HTR-8/SVneo (cell line): ENCODE results near the gene PTPN14.
"Not testable (repeated sequence)": the region's sequence is repeated elsewhere in the genome, so short reads cannot be mapped to it uniquely, and the experiment has no call there.

Source experiments
- DNase-seq: peaks from one replicate; pipeline ENCODE4 v3.0.0; 2011; ENCODE audit warnings: low spot score, mixed read lengths; ENCODE audit not compliant: insufficient read length
- FAIRE-seq: peaks from 2 replicates; lab custom pipeline; 2011; peaks lifted over from hg19 to GRCh38; lab: Jason Lieb, UNC

Gene PTPN14

DNA sequence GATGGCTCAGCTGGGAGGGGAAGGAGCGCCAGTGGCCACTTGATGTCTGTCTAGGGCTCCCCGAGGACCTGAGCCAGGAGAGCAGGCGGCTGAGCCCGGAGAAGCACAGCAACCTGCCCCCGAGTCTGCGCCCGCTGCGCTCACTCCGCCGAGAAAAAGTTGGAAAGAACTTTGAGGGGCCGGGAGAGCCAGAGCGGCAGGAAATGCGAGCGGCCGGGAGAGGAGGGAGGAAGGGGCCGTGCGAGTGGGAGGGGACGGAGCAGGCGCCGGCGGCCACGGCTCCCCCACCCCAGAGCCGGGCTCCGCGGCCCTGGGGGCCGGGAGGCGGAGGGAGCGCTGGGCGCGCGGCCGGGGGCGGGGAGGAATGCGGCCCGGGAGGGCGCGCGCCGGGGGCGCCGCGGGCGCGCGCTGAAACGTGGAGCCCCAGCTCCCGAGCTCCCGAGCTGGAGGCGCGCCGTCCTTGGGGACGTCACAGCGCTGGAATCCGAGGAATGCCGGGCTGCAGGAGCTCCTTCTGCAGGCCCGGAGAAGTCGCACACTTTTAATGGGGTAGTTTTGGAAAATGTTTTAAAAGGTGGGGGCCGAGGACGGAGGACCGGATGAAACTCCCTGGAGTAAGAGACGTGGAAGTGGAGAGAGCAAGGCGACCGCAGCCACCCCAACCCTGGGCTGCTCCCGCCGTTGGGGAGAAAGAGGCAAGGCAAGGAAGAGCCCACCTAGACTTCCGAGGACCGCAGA lies at the start of gene PTPN14:
PTPN14 (minus strand) TSS at position 167 of the 738 bp plus-strand sequence. CDS start 86,799 bp downstream, outside the sequence.
- FAIRE-seq: peak; percentile 86
- DNase-seq: peak; percentile 89

DNA sequence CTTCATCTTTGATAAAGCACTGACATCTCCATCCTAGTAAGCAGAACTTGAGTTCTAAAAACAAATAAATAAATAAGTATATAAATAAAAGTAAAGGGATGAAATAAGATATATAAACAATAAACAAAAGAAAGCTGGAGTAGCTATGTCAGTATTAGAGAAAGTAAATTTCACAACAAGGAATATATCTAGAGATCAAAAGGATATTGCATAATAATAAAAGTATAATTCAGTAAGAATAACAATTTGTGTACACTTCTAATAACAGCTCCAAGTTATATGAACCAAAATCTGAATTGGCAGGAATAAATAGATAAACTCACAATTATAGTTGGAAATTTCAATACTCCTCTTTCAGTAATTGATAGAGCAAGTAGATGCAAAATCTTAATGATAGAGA lies 41.8 kb upstream of the PTPN14 start:
- DNase-seq (no peak), FAIRE-seq (no peak)

DNA sequence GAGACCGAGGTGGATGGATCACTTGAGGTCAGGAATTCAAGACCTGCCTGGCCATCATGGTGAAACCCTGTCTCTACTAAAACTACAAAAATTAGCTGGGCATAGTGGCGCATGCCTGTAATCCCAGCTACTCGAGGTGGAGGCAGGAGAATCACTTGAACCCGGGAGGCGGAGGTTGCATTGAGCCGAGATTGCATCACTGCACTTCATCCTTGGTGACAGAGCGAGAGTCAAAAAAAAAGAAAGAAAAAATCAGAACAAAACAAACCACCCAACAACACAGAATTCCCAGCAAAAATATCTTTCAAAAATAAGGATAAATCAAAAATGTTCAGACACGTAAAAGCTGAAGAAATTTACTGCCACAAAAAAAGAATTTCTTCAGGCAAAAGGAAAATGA lies 40.5 kb upstream of the PTPN14 start:
- not testable (repeated sequence) for FAIRE-seq

GRCh38 chr1:214590696-214591095 lies 39.3 kb upstream of the PTPN14 start:
- no peak for DNase-seq

More for the DNA sequence above, 40.5 kb upstream of the PTPN14 start:
- DNase-seq: not testable (repeated sequence)

GRCh38 chr1:214588963-214589597 lies 37.7 kb upstream of the PTPN14 start:
- no peak for DNase-seq

More at GRCh38 chr1:214590696-214591095, 39.3 kb upstream of the PTPN14 start:
- FAIRE-seq: no peak

GRCh38 chr1:214587165-214587564 lies 35.8 kb upstream of the PTPN14 start:
- FAIRE-seq: no peak

More at GRCh38 chr1:214588963-214589597, 37.7 kb upstream of the PTPN14 start:
- FAIRE-seq: no peak

DNA sequence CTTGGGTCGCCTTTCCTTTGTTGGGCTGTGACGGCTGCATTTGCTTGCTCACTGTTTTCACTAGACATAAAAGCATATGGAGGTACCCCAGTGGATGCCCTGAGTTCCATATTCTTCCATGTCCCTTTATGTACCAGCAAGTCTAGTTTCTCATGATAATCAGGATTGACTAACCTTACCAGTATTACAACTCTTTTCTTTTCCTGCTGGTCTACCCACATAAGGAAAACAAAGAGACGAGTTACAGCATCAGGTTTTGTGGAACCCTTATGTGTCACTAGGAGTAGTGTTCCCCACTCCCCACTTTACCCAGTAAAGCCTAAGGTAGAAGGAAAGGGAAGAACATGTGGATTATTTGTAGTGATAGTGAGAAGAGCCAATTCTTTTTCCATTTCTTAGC lies 35.2 kb upstream of the PTPN14 start:
- FAIRE-seq: no peak
- DNase-seq: no peak

More at GRCh38 chr1:214587165-214587564, 35.8 kb upstream of the PTPN14 start:
- DNase-seq: no peak

DNA sequence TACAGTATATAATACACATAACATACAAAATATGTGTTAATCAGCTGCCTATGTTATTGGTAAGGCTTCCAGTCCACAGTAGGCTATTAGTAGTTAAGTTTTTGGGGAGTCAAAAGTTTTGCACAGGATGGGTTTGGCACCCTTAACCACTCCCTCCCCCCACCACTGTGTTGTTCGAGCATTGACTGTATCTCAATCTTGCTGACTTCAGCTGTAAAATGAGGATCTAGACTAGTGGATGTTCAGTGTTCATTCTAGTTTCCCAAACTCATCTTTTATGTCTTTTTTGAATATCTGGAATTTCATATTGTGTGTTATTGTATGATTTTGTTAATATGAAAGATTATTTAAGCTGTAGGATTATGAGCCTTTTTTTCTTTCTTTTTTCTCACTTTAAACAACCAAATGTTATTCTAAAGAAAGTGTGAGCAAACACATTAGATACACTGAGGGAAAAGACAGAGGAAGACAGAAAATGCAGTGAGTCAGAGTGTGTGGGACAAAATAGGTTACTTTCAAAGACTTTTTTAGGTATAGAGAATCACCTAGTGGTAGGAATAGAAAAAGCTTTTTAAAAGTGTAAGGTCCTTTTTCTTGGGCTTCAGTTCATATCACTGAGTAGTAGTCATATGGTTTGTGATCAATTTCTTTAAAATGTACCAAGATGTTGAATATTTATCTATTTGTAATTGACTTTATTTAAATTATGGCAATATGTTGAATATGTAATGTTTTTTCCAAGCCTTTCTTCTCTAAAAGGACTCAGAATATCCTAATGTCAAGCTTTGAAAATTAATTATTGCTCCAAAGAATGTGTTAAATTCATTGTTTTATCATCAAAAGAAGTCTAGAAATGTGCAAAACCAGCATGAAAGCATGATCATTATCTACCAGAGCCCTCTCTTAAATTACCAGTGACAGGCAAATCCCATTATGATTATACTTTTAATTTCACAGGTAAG lies 33.7 kb upstream of the PTPN14 start:
- DNase-seq: peak; percentile 53
- no peak for FAIRE-seq

GRCh38 chr1:214583824-214584554 lies 32.6 kb upstream of the PTPN14 start:
- no peak for FAIRE-seq
- DNase-seq: no peak

GRCh38 chr1:214583113-214583512 lies 31.7 kb upstream of the PTPN14 start:
- DNase-seq (no peak), FAIRE-seq (no peak)

- DNase-seq: no peak
- FAIRE-seq: no peak
Observed at GRCh38 chr1:214582289-214582891, 31.0 kb upstream of the PTPN14 start.

DNA sequence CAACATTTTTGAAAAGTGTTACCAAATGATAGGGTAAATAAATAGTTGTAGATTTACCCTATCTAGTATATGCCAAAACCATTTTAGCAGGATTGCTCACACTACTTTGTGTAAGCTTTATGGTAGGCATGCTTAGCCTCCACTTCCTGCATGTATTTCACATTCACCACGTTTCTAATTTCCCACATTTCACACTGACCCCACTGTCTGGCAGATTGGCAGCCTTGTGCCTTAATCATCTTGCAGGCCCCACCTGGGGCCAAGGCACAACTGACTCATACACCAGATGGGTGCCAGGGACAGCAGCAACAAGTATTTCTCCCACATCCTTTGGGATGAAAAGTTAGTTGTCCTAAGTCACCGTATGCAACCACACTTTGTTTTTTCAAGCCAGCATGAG lies 30.4 kb upstream of the PTPN14 start:
- DNase-seq (peak; percentile 77), FAIRE-seq (peak; percentile 86)

GRCh38 chr1:214579183-214579582 lies 27.8 kb upstream of the PTPN14 start:
- DNase-seq (no peak), FAIRE-seq (no peak)

DNA sequence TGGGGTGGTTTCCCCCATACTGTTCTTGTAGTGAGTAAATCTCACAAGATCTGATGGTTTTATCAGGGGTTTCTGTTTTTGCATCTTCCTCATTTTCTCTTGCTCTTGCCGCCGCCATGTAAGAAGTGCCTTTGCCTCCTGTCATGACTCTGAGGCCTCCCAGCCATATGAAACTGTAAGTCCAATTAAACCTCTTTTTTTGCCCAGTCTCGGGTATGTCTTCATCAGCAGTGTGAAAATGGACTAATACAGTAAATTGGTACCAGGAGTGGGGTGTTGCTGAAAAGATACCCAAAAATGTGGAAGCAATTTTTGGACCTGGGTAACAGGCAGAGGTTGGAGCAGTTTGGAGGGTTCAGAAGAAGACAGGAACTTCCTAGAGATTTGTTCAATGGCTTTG lies 24.7 kb upstream of the PTPN14 start:
- FAIRE-seq, DNase-seq: not testable (repeated sequence)

DNA sequence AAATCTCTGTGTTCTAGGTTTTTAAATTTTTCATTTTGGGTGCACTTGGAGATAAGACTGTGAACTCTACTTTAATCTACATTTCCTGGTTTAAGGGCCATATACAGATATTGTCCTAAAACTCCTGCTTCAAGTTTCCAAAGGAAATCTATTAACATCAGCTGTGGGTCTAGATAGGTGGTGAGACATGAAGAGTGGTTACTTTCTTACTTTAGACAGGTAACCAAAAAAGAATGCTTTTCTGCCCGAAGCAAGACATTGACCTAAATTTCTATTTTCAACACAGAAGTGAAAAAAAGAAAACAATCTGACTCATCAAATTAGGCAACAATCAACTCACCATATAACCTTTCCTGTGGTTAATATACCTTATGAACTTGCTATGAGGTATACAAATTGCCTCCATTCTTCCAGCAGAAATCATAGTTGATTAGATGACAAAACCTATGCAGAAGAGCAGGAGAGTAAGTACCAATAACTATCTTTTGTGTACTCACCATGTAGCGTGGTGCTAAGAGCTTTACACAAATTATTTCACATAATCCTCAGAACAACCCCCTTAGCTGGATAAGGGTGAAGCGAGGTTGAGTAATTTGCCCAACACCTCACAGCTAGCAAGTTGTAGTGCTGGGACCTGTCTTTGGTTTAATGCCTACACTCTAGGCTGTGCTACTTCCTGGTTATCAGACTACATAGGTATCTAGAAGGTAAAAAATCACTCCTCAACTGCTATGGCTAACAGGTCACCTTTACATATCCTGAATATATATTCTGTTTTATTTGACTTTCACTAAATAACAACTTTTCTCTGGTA lies 23.4 kb upstream of the PTPN14 start:
- FAIRE-seq (peak; percentile 40), DNase-seq (no peak)

- DNase-seq: no peak
- FAIRE-seq: peak; percentile 59
Observed at GRCh38 chr1:214573386-214574318, 22.2 kb upstream of the PTPN14 start.

- no peak for FAIRE-seq
Observed at GRCh38 chr1:214571281-214571680, 19.9 kb upstream of the PTPN14 start.

More at GRCh38 chr1:214571281-214571680, 19.9 kb upstream of the PTPN14 start:
- no peak for DNase-seq
